ENCODE results near the gene HCN2. TPM values are rescaled to one million over a fixed set of nuclear protein-coding genes. Genes with fewer than 3 reads are reported as not detected.

HCN2 gene
- total RNA-seq, 2 donors from 2014 or later: 0.14 to 8.5 TPM

GRCh38 chr19:648904-649801 lies 59.5 kb downstream of the HCN2 start:
- Histone ChIP-seq H3K27me3 (replicated peaks; ENCODE audit: insufficient read depth) (no peaks in the 10 kb centered on the region), H3K9me3 (no peaks in the 10 kb centered on the region), H3K4me3 (no peak overlapping the region), H3K27ac (no peak overlapping the region), H3K4me1 (replicated peaks) (no peaks in the 10 kb centered on the region), H3K36me3 (peaks cover 0 to 6% of the 10 kb centered on the region in 2 donors)
- TF ChIP-seq POLR2AphosphoS5 (IDR thresholded peaks at IDR 0.05): no peak
- TF ChIP-seq CTCF (IDR thresholded peaks at IDR 0.05): no peak
- TF ChIP-seq POLR2A (IDR thresholded peaks at IDR 0.05): no peak
- DNase-seq (ENCODE audit: low spot score): no peak
- 91% methylated on average over 48 of the region's 53 CpGs for WGBS
- intact Hi-C loops (cut with DNase I): no loop called here

GRCh38 chr19:650121-650520 lies 60.4 kb downstream of the HCN2 start:
- H3K27me3 ChIP-seq (replicated peaks; ENCODE audit: insufficient read depth): no peaks in the 10 kb centered on the region
- intact Hi-C loops (cut with DNase I): no loop called here
- peaks cover 0 to 6% of the 10 kb centered on the region in 2 donors for H3K36me3 ChIP-seq
- WGBS: 90% methylated on average over 11 of the region's 11 CpGs
- H3K9me3 ChIP-seq: no peaks in the 10 kb centered on the region
- H3K27ac ChIP-seq: no peak overlapping the region
- no peak overlapping the region for H3K4me3 ChIP-seq
- TF ChIP-seq POLR2A (IDR thresholded peaks at IDR 0.05) (no peak), CTCF (IDR thresholded peaks at IDR 0.05) (no peak), POLR2AphosphoS5 (IDR thresholded peaks at IDR 0.05) (no peak)
- H3K4me1 ChIP-seq (replicated peaks): no peaks in the 10 kb centered on the region
- no peak for DNase-seq (ENCODE audit: low spot score)

DNA sequence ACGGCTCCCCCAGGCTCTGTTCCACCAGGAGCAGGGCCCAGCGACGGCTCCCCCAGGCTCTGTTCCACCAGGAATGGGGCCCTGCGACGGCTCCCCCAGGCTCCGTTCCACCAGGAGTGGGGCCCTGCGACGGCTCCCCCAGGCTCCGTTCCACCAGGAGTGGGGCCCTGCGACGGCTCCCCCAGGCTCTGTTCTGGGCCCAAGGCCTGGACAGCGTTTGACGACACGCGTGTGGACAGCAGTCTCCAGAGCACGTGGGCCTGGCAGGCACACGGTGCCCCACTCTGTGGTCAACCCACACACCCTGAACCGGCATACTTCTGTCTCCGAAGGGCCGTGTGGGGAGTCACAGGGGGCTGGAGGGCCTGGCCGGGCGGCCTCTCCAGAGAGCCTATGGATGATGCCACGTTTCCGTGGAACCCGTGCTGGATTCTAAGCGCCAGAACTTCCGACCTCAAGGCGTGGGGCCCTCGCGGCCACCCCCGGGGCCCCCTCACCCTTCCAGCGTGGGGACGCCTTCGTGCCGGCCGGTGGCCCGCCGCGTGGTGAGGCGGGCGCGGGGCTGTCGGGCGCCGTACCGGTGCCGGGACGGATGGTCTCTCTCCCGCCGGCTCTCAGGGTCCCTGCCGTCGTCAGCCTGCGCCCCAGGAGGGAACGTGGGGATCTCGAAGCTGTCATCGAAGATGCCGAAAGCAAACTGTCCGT lies 61.6 kb downstream of the HCN2 start:
- intact Hi-C loops (cut with DNase I): no loop called here
- Histone ChIP-seq H3K4me1 (replicated peaks) (no peaks in the 10 kb centered on the region), H3K27ac (no peak overlapping the region), H3K9me3 (no peaks in the 10 kb centered on the region), H3K27me3 (replicated peaks; ENCODE audit: insufficient read depth) (no peaks in the 10 kb centered on the region), H3K4me3 (no peak overlapping the region), H3K36me3 (peaks cover 0 to 6% of the 10 kb centered on the region in 2 donors)
- WGBS: 95% methylated on average over 58 of the region's 58 CpGs
- DNase-seq (ENCODE audit: low spot score): no peak
- TF ChIP-seq POLR2A (IDR thresholded peaks at IDR 0.05) (no peak), POLR2AphosphoS5 (IDR thresholded peaks at IDR 0.05) (no peak), CTCF (IDR thresholded peaks at IDR 0.05) (no peak)

DNA sequence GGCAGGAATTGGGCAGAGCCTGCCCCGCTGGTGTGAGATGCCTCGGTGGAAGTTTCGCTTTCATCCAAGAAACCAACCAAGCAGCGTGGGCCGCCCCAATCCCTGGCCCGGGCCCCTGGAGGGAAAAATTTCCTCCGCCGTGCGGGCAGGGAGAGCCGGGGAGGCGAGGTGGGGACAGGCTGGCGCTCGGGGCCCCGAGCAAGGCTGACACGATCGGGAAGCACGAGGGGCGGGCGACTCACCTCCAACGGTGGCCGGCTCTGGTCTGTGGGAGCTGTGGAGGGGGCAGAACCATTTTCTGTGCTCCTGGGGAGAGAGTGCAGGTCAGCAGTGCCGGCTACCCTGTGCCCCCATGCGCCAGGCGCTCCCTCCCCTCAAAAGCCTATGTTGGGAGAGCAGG lies 62.3 kb downstream of the HCN2 start:
- 85% methylated on average over 24 of the region's 24 CpGs for WGBS
- intact Hi-C loops (cut with DNase I): no loop called here

More for the DNA sequence above, 62.3 kb downstream of the HCN2 start:
- no peak overlapping the region for H3K4me3 ChIP-seq
- H3K27ac ChIP-seq: no peak overlapping the region
- no peak for DNase-seq (ENCODE audit: low spot score)
- no peaks in the 10 kb centered on the region for H3K27me3 ChIP-seq (replicated peaks; ENCODE audit: insufficient read depth)
- TF ChIP-seq POLR2AphosphoS5 (IDR thresholded peaks at IDR 0.05): no peak
- no peak for TF ChIP-seq CTCF (IDR thresholded peaks at IDR 0.05)
- no peak for TF ChIP-seq POLR2A (IDR thresholded peaks at IDR 0.05)
- H3K36me3 ChIP-seq: peaks cover 0 to 6% of the 10 kb centered on the region in 2 donors
- H3K4me1 ChIP-seq (replicated peaks): no peaks in the 10 kb centered on the region
- no peaks in the 10 kb centered on the region for H3K9me3 ChIP-seq

Measured in prostate gland (tissue), 2 donors.